ENCODE measurements around the gene RSBN1L.

GRCh38 chr7:77696057-77696642 lies at the start of gene RSBN1L:
- TF ChIP-seq JUND (IDR thresholded peaks at IDR 0.05; ENCODE audit: low read length) (no peak), POLR2AphosphoS5 (IDR thresholded peaks at IDR 0.05; ENCODE audit: low read depth, low read length) (peak; percentile 82), CTCF (IDR thresholded peaks at IDR 0.05; ENCODE audit: control extremely low read depth in 1 of 3, insufficient read depth in 1 of 3, low read depth in 1 of 3, low read length in 3 of 3) (peak in 2 of 3 experiments; percentile 7 to 19; a peak in 3 of 4 replicates), POLR2A (IDR thresholded peaks at IDR 0.05; ENCODE audit: control extremely low read depth in 1 of 2, low read depth in 2 of 2, low read length in 2 of 2) (peak; percentile 82 to 93), EP300 (IDR thresholded peaks at IDR 0.05; ENCODE audit: borderline replicate concordance in 1 of 2, low read depth in 2 of 2, low read length in 2 of 2) (no peak), SUZ12 (IDR thresholded peaks at IDR 0.05; ENCODE audit: low read length) (no peak), TAF1 (IDR thresholded peaks at IDR 0.05; ENCODE audit: low read depth, low read length) (peak; percentile 95)

All from H1 (cell line).